Fibroblast of peridontal ligament (primary cell): ENCODE results near the gene FPR1.

Experiments
- DNase-seq: peaks from one replicate; pipeline ENCODE4 v3.0.0-alpha.2; 2010; ENCODE audit errors: extremely low read depth

Gene FPR1

GRCh38 chr19:51704626-51705025, 47.1 kb downstream of the FPR1 start:
- no peak for DNase-seq

- DNase-seq = peak; percentile 85
These were observed 47.8 kb downstream of the FPR1 start for GRCh38 chr19:51703575-51704515.

GRCh38 chr19:51702825-51703574, 48.7 kb downstream of the FPR1 start:
- no peak for DNase-seq

DNA sequence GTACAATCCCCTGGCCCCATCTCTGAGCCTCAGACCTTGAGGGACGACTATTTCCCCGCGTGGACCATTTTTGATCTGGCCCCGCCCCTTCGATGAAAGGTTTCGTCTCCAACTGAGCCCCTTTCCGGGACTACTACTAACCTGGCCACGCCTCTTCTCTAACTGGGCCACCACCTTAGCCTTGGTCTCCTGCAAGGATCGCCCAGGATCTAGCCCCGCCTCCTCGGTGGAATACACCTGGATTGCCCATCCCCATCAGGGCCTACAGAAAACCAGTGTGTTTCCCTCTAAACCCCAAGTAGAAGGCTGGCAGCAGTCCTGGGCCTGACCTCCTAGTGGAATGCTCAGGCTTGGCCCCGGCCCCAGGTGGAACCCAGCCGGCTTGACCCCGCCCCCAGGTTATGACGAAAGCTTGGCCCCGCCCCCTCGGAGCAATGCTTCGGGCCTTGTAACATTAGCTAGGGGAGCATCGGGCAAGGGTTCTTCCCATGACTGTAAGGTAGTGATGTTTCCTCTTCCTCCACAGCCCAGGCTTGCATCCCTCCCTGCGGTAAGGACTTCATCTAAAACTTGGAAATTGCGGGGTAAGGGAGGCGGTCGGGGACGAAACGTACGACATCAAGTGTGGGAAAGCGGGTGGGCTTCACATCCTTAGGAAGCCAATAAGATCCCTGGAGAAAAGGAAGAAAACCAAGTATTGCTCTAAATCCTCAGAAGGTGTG, 49.4 kb downstream of the FPR1 start:
- peak; percentile 52 for DNase-seq

- no peak for DNase-seq
These were observed 50.1 kb downstream of the FPR1 start for GRCh38 chr19:51701468-51702100.

- DNase-seq = no peak
These were observed 52.5 kb downstream of the FPR1 start for GRCh38 chr19:51699170-51699569.

- DNase-seq = no peak
These were observed 53.4 kb downstream of the FPR1 start for GRCh38 chr19:51698296-51698695.

DNA sequence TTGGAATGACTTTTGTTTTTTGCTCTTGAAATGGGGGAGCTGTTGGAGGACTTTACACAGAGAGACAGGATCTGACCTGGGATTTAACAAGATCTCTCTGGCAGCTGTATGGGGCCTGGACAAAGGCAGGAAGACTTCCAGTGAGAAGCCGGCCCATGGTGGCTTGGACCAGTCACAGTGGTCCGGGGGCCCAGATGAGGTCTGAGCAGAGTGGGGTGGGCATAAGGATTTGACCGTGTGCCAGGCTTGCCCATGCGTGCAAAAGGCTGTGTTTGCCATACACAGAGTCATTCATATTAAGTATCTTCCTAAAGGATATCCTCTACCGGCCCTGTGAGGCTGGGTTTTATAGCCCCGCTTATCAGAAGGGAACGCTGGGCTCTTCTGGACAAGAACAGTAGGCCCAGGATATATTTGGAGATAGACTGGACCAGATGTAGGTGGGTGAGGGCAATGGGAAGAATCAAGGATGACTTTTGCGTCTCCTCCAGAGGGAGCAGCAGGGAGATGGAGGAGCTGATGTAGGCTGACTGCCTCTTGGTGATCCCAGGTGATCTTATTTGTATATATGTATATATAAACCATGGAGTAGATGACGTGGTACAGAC, 54.4 kb downstream of the FPR1 start:
- DNase-seq = no peak

DNA sequence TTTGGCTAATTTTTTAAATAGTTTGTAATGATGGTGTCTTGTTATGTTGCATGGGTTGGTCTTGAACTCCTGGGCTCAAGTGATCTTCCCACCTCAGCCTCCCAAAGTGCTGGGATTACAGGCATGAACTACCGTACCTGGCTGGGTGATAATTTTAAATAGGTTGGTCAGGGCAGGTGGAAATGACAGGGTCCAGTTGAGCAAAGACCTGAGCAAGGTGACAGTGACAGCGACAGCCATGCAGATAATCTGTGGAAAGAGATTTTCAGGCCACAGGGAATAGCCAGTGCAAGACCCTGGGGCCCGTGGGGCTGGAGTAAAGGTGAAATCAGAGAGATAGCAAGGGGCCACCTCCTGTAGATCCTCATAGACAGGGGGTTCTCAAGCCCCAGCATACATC, 55.1 kb downstream of the FPR1 start:
- no peak for DNase-seq
